Measurements from ENCODE around the gene ATP6V0D1. TPM values are rescaled to one million over a fixed set of nuclear protein-coding genes. Genes with fewer than 3 reads are reported as not detected.
A peak's percentile ranks its signal among the peaks of the same experiment; 100 is the strongest.

ATP6V0D1 gene
- total RNA-seq, 1 donor = 158 TPM

DNA sequence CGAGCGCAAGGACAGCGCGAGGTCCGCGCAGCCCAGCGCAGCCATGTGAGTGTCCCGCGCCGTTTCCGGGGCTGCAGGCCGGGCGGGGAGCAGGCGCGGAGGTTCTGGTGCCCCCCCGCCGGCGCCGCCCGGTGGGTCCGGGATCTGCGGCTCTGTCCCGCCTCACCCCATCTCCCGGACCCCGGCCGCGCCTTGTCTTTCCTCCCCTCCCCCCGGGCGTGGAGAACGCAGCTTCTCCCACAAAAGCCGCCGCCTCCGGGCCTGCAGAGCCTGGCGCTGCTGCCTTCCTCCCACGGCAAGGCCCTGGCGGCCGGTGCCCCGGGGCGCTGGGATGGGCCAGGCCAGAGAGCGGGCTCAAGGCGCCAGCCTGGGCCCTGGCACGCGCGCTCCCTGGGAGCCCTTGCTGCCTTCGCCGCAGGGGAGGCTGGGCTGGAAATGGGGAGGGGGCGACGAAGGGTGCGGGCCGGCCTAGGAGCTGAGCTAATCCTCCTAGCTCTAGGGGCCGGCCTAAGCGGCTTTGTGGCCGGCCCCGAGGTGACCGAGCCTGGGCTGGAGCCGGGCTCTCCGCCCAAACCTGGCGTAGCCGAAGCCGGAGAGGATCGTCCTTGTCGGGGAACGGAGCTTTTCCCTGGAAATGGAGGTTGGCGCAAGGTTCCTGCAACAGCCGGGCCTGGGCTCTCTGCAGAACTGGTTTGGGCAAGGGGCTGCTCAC, 48.1 kb upstream of the ATP6V0D1 start:
- TF ChIP-seq, protein P1, sequence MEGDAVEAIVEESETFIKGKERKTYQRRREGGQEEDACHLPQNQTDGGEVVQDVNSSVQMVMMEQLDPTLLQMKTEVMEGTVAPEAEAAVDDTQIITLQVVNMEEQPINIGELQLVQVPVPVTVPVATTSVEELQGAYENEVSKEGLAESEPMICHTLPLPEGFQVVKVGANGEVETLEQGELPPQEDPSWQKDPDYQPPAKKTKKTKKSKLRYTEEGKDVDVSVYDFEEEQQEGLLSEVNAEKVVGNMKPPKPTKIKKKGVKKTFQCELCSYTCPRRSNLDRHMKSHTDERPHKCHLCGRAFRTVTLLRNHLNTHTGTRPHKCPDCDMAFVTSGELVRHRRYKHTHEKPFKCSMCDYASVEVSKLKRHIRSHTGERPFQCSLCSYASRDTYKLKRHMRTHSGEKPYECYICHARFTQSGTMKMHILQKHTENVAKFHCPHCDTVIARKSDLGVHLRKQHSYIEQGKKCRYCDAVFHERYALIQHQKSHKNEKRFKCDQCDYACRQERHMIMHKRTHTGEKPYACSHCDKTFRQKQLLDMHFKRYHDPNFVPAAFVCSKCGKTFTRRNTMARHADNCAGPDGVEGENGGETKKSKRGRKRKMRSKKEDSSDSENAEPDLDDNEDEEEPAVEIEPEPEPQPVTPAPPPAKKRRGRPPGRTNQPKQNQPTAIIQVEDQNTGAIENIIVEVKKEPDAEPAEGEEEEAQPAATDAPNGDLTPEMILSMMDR (IDR thresholded peaks at IDR 0.05; ENCODE audit: extremely low read depth, low read depth, low read length) = no peak
- peaks cover 47% of the 10 kb centered on the region for H3K79me2 ChIP-seq (ENCODE audit: insufficient read depth, low read length)
- peaks cover 34% of the 10 kb centered on the region for H4K20me1 ChIP-seq (ENCODE audit: insufficient read depth, low read length)
- H3K27me3 ChIP-seq (ENCODE audit: insufficient read depth, low read length) = no peaks in the 10 kb centered on the region
- H2AFZ ChIP-seq (ENCODE audit: low read length) = peak overlapping the region; percentile 40
- peak; percentile 96 for DNase-seq (ENCODE audit: insufficient read length, low spot score, missing footprints)
- no peaks in the 10 kb centered on the region for H3K9me3 ChIP-seq (ENCODE audit: low read depth, low read length)
- peaks cover 4% of the 10 kb centered on the region for H3K36me3 ChIP-seq (ENCODE audit: insufficient read depth, low read length)
- H3K4me3 ChIP-seq (ENCODE audit: insufficient read depth, low read length) = peak overlapping the region; percentile 95
- peak overlapping the region; percentile 91 for H3K4me2 ChIP-seq (ENCODE audit: insufficient read depth, low read length)
- peaks cover 27% of the 10 kb centered on the region for H3K4me1 ChIP-seq (ENCODE audit: insufficient read depth, low read length)
- H3K27ac ChIP-seq (ENCODE audit: low read depth, low read length) = peak overlapping the region; percentile 70

DNA sequence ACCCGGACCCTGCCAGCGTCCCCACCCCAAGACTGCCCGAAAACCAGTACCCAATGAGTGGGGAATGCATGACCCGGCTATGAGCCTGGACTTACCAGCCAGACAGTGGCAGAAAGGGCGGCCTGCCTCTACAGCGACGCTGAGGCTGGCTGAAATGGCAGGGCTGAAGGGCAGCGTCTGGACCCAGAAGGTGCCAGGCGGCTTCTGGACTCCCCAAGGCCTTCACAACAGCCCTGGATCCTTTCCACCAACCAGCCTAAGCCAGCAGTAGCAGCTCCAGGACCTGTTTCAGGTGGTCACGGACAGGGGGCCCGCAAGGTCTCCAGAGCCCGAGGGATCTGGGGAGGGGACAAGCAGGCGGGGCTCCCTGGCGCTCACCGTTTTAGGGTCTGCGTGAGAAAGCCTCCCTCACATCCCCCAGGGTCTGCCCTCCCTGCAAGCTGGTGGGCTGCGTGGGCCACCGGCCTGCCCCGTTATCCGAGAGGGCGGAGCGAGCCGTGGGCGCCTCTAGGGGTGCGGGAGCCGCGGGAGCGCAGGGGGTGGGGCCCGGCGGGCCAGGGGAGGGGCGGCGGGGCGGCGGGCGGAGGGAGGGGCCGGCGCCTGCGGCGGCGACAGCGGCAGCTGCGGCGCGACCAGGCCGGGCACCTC, 47.4 kb upstream of the ATP6V0D1 start, which contains the start of gene RIPOR1:
Gene RIPOR1, plus strand, starts transcription at position 608 of the 648 bp plus-strand sequence. CDS start 9,618 bp downstream, outside the sequence.
- Histone ChIP-seq H3K4me1 (ENCODE audit: insufficient read depth, low read length) (peaks cover 27% of the 10 kb centered on the region), H3K27ac (ENCODE audit: low read depth, low read length) (peak within 1 kb of the TSS; percentile 70), H3K79me2 (ENCODE audit: insufficient read depth, low read length) (peaks cover 42% of the 10 kb centered on the region), H3K4me3 (ENCODE audit: insufficient read depth, low read length) (peak within 1 kb of the TSS; percentile 95), H3K36me3 (ENCODE audit: insufficient read depth, low read length) (peaks cover 4% of the 10 kb centered on the region), H2AFZ (ENCODE audit: low read length) (peak within 1 kb of the TSS; percentile 82), H4K20me1 (ENCODE audit: insufficient read depth, low read length) (peaks cover 30% of the 10 kb centered on the region), H3K4me2 (ENCODE audit: insufficient read depth, low read length) (peak within 1 kb of the TSS; percentile 91), H3K27me3 (ENCODE audit: insufficient read depth, low read length) (no peaks in the 10 kb centered on the region), H3K9me3 (ENCODE audit: low read depth, low read length) (no peaks in the 10 kb centered on the region)
- TF ChIP-seq, protein P1 (IDR thresholded peaks at IDR 0.05; ENCODE audit: extremely low read depth, low read depth, low read length) = no peak
- peak; percentile 96 for DNase-seq (ENCODE audit: insufficient read length, low spot score, missing footprints)

DNA sequence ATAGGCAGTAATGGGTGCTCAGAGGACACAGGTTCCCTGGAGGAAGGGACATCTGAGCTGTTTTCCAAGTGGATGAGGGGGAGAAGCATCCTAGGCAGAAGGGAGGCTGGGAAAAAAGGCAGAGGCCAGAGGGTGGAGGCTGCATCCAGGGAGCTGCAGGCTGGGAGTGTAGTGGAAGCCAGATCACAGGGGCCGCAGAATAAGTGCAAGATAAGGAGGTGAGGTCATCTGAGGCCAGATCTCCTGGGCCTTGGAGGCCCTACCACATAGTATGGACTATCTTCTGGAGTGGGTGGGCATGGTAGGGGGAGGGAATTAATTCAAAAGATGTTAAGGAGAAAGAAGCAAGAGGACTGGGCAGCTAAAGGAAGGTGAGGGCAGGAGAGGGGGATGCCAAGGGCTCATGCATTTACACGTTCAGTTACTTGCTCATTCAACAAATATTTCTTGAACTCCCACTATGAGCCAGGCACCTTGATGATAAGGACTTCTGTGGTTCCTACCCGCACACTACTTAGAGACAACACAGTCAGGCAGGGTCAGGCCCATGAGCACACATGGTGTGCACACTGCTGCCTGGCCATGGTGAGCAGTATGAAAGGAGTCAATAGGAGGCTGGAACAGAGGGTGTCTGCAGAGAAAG, 45.3 kb upstream of the ATP6V0D1 start:
- Histone ChIP-seq H3K9me3 (ENCODE audit: low read depth, low read length) (no peaks in the 10 kb centered on the region), H4K20me1 (ENCODE audit: insufficient read depth, low read length) (peaks cover 11% of the 10 kb centered on the region), H3K79me2 (ENCODE audit: insufficient read depth, low read length) (peaks cover 22% of the 10 kb centered on the region), H3K36me3 (ENCODE audit: insufficient read depth, low read length) (no peaks in the 10 kb centered on the region), H3K4me3 (ENCODE audit: insufficient read depth, low read length) (no peak overlapping the region), H3K4me1 (ENCODE audit: insufficient read depth, low read length) (peaks cover 23% of the 10 kb centered on the region), H3K27me3 (ENCODE audit: insufficient read depth, low read length) (no peaks in the 10 kb centered on the region), H3K27ac (ENCODE audit: low read depth, low read length) (no peak overlapping the region), H2AFZ (ENCODE audit: low read length) (no peak overlapping the region), H3K4me2 (ENCODE audit: insufficient read depth, low read length) (no peak overlapping the region)
- DNase-seq (ENCODE audit: insufficient read length, low spot score, missing footprints) = peak; percentile 63
- TF ChIP-seq, protein P1 (IDR thresholded peaks at IDR 0.05; ENCODE audit: extremely low read depth, low read depth, low read length) = no peak

Data from osteoblast (primary cell).